ENCODE data around the gene KIF25. TPM values are rescaled to one million over a fixed set of nuclear protein-coding genes. Genes with fewer than 3 reads are reported as not detected.

KIF25 gene, protein sequence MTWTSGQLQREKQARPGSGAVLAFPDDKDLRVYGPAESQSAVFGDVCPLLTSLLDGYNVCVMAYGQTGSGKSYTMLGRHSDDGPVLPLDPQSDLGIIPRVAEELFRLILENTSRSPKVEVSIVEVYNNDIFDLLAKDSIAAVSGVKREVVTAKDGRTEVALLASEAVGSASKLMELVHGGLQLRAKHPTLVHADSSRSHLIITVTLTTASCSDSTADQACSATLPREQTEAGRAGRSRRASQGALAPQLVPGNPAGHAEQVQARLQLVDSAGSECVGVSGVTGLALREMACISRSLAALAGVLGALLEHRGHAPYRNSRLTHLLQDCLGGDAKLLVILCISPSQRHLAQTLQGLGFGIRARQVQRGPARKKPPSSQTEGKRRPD
- total RNA-seq (under 1 TPM in 1 of 5 donors, not detected in 4; 0.37 TPM), polyA plus RNA-seq (under 1 TPM in 2 of 3 donors, not detected in 1; 0.31 to 0.33 TPM)
- long read RNA-seq, donor 1: 0 reads
- long read RNA-seq, donor 2: 0 reads
- long read RNA-seq, donor 3: 0 reads
- long read RNA-seq, donor 4: 0 reads
- long read RNA-seq, donor 5: 0 reads
- long read RNA-seq, donor 6: 0 reads
- long read RNA-seq, donor 7: 0 reads
- long read RNA-seq, donor 8: 0 reads
- long read RNA-seq, donor 9: 0 reads
- long read RNA-seq, donor 10: 0 reads

DNA sequence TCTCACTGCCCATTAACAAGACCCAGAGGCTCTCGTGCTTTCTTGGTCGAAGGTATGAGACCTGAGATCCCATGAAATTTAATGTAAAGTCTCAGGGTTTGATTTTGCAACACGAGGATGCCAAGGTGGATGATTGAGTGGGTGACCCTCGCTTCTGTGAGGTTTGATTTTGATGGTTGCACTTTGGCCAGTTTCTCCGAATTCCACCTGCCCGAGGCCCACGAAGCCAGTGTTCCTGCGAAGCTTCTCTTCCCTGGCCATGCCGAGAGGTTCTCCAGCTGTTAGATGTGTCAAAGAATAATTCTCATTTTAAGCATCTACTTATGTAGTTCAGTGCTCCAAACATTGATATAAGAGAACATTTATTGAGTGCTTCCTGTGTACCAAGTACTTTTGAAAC lies at the start of gene KIF25:
Gene KIF25, plus strand, starts transcription at position 30 of the 400 bp plus-strand sequence. CDS start 31,915 bp downstream, outside the sequence.
- WGBS, 5 donors: 70 to 89% (median 74%) methylated on average over 9 of the region's 9 CpGs
- H3K9me3 ChIP-seq: no peaks in the 10 kb centered on the region
- no peaks in the 10 kb centered on the region for H3K36me3 ChIP-seq
- TF ChIP-seq POLR2AphosphoS5 (IDR thresholded peaks at IDR 0.05): no peak
- TF ChIP-seq, protein P1, sequence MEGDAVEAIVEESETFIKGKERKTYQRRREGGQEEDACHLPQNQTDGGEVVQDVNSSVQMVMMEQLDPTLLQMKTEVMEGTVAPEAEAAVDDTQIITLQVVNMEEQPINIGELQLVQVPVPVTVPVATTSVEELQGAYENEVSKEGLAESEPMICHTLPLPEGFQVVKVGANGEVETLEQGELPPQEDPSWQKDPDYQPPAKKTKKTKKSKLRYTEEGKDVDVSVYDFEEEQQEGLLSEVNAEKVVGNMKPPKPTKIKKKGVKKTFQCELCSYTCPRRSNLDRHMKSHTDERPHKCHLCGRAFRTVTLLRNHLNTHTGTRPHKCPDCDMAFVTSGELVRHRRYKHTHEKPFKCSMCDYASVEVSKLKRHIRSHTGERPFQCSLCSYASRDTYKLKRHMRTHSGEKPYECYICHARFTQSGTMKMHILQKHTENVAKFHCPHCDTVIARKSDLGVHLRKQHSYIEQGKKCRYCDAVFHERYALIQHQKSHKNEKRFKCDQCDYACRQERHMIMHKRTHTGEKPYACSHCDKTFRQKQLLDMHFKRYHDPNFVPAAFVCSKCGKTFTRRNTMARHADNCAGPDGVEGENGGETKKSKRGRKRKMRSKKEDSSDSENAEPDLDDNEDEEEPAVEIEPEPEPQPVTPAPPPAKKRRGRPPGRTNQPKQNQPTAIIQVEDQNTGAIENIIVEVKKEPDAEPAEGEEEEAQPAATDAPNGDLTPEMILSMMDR (IDR thresholded peaks at IDR 0.05): no peak
- no peak for TF ChIP-seq EP300 (IDR thresholded peaks at IDR 0.05)
- no peak for TF ChIP-seq POLR2A (IDR thresholded peaks at IDR 0.05)
- no peak for DNase-seq
- no peaks in the 10 kb centered on the region for H3K4me1 ChIP-seq
- H3K27me3 ChIP-seq: peaks cover 0 to 19% (median 0%) of the 10 kb centered on the region in 3 donors
- no peak within 1 kb of the TSS for H3K4me3 ChIP-seq
- intact Hi-C loops (cut with DNase I; ENCODE audit: low total_unique reads): no loop called here
- H3K27ac ChIP-seq: no peak within 1 kb of the TSS

DNA sequence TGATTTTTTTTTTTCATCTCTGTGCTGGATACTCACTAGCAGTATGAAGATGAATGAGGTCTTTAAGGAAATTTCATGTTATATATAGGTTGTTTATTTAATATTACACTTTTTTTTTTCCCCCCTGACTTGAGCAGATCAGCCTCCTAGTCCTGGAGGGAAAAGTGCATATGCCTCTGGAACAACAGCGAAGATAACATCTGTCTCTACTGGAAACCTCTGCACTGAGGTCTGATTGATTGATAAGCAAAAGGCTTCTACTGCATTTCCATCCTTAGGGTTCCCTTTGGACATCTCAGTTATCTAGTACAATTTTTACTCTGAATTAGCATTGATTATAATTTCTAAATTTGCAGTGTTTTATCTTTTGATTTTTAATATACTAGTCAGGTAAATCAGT lies 49.8 kb upstream of the KIF25 start:
- DNase-seq: no peak
- TF ChIP-seq POLR2AphosphoS5 (IDR thresholded peaks at IDR 0.05) (no peak), POLR2A (IDR thresholded peaks at IDR 0.05) (no peak), EP300 (IDR thresholded peaks at IDR 0.05) (no peak)
- TF ChIP-seq, protein P1 (IDR thresholded peaks at IDR 0.05): no peak
- Histone ChIP-seq H3K27ac (no peak overlapping the region), H3K4me1 (no peaks in the 10 kb centered on the region), H3K36me3 (peaks cover 65 to 99% (median 98%) of the 10 kb centered on the region in 4 donors), H3K4me3 (no peak overlapping the region), H3K27me3 (no peaks in the 10 kb centered on the region), H3K9me3 (no peaks in the 10 kb centered on the region)
- intact Hi-C loops (cut with DNase I; ENCODE audit: low total_unique reads): no loop called here
- 96 to 100% (median 97%) methylated on average over 1 of the region's 1 CpG for WGBS, 5 donors

DNA sequence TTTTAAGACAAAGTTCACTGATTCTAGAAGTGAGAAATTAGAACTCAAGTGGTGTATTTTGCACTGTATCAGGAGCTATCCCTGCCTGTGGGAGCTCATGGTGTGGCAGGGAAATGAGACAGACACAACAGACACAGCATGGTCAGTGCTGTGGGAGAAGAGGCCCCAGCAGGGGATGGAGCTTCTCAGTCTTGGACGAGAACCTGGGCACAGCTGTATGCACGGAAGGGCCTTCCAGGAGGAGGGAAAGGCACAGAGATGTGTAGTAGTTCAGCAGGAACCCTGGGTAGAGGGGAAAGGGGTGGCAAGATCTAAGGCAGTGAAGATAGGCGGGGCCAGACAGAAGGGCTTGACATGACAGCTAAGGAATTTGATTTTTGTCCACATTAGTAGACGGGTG lies 48.8 kb upstream of the KIF25 start:
- 83 to 96% (median 89%) methylated on average over 4 of the region's 4 CpGs for WGBS, 5 donors
- Histone ChIP-seq H3K27me3 (no peaks in the 10 kb centered on the region), H3K4me3 (no peak overlapping the region), H3K9me3 (no peaks in the 10 kb centered on the region), H3K4me1 (no peaks in the 10 kb centered on the region), H3K27ac (no peak overlapping the region), H3K36me3 (peaks cover 65 to 98% (median 94%) of the 10 kb centered on the region in 4 donors)
- no peak for DNase-seq
- TF ChIP-seq, protein P1 (IDR thresholded peaks at IDR 0.05): no peak
- TF ChIP-seq POLR2AphosphoS5 (IDR thresholded peaks at IDR 0.05): no peak
- TF ChIP-seq EP300 (IDR thresholded peaks at IDR 0.05): no peak
- TF ChIP-seq POLR2A (IDR thresholded peaks at IDR 0.05): no peak
- intact Hi-C loops (cut with DNase I; ENCODE audit: low total_unique reads): no loop called here

DNA sequence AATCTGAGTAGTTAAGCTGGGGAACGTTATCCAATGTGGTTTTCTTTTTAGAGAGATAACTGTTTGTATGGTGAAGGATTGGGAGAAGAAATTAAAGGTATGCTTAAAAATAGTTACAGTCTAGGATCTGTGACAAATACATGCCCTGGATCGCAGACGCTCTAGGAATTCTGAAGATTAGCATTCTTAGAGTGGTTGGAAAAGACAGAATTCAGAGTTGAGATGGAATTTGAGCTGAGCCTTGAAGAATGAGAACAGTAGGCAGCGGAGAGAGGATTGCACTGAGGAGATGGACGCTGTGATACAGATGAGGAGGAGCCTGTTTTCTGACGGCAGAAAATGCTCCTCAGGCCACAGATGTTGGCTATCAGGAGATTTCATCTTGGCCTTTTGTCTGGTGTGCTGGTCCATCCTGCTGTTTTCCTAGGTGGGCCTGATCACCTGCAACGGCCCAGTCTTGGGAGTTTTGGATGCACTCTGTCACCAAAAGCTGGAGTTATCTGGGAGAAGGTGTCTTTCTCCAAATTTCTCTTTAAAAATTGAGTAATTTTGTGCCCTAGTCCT lies 48.3 kb upstream of the KIF25 start:
- Histone ChIP-seq H3K27ac (no peak overlapping the region), H3K36me3 (peaks cover 60 to 97% (median 90%) of the 10 kb centered on the region in 4 donors), H3K4me3 (no peak overlapping the region), H3K9me3 (no peaks in the 10 kb centered on the region), H3K27me3 (no peaks in the 10 kb centered on the region), H3K4me1 (no peaks in the 10 kb centered on the region)
- no peak for DNase-seq
- 79 to 88% (median 82%) methylated on average over 7 of the region's 7 CpGs for WGBS, 5 donors
- intact Hi-C loops (cut with DNase I; ENCODE audit: low total_unique reads): no loop called here
- no peak for TF ChIP-seq EP300 (IDR thresholded peaks at IDR 0.05)
- TF ChIP-seq, protein P1 (IDR thresholded peaks at IDR 0.05): no peak
- no peak for TF ChIP-seq POLR2A (IDR thresholded peaks at IDR 0.05)
- no peak for TF ChIP-seq POLR2AphosphoS5 (IDR thresholded peaks at IDR 0.05)
